ENCODE results near the gene FST.

FST gene

DNA sequence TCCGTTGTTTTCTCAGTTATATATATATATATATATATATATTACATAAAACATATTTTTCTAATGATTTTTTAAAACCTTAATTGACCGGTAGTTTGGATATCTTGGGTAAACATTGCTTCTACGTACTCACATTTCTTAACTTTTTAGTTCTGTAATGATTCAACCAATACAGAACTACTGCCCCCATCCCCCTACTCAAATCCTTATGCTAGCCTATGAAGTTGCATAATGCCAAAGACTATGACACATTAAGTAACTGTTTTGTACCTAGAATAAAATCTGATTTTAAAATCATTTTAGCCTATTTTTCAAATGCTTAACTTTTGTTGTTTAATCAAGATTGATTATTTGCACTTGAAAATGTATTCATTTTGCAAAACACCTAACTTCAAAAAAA, 4.4 kb upstream of the FST start:
- no peak for DNase-seq

DNA sequence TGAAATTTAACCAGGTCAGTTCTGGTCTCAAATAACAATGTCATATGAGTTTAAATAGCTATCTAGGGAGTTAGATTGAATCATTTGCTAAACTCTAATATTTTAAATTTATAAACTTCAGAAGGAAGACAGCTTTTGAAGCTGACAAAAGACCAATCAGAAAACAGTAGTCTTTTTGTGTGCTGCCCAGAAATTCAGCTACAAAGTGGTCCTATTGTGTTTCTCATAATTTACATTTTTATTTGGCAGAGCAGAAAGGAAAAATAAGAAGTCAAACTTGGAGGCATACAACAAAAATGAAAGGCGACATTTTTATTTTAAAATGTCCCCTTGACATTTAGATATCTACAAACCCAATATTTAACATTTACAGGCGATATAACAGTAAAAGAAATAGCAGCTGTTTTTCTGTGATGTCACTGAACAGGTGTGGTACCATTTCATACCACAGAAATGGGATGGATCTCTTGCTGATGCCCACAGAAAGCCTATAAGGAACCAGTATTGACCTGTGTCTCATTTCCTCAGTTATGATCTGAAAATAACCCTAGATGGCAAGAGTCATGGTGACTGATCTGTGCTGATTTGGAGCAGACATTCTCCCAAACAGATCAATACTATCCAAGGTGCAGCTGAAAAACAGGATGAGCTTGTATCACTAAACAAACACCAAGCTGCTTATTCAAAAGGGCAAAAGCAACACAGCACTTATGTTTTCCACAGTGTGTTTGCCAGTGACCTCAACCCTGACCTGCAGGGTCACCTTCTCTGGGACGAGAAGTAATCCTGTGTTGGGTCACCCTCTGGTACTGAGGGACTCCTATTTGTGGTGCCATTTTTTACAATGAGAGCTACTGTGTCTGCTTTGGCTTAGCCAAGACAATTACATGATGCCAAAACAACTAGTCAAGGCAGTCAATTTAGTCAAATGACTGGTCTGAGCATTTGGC, 3.6 kb upstream of the FST start:
- no peak for DNase-seq

DNA sequence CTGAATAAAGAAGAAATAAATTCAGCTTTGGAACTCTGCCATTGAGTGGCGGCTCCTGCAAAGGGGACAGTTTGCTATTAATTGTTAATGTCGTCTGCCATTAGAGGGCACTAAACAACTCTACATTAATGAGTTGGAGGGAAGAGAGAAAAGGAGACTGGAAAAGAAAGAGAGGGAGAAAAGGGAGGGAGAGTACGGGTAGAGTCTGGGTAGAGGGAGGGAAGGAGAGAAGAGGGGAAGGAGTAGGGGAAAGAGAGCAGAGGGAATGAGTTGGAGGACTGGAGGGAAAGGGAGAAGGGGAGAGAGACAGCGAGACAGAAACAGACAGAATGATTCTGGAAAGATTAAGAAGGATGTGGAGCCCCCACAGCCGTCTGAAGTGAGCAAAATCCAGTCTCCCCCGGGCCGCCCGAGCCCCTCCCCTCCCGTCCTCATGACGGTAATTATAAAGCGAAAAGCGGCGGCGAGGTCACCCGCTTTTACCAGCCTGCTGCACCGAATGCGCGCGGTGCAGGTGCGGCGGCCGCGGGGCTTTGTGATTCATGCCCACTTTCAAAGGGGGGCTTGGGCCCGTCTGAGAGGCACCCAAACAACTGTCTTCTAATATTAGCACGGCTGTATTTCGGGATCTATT, 1.9 kb upstream of the FST start:
- DNase-seq: peak in 1 of 2 experiments; percentile 16

DNA sequence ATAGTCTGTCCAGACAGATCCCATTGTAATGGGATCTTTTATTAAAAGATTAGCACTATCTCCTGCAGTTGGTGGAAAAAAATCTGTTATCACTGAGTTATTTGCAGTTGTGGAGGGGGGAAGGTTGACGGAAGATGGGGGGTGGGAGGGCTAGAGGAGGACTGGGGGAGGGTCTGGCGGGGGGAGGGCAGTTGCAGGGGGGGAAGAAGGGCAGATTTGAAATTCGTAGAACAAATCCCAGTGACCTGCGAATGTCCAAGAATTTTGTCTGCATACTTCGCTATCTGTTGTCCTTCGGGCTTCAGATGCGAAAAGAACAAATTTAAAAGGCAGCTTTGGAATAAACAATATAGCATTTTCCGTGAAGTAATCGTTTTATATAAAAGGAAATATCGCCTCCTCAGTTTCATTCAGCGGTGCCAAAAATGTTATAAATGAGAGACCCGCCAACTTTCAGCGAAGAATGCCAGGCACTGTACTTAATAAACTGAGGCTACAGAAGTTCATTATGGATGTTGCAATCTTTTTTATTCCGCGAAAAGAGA, 1.3 kb upstream of the FST start:
- DNase-seq: no peak

DNA sequence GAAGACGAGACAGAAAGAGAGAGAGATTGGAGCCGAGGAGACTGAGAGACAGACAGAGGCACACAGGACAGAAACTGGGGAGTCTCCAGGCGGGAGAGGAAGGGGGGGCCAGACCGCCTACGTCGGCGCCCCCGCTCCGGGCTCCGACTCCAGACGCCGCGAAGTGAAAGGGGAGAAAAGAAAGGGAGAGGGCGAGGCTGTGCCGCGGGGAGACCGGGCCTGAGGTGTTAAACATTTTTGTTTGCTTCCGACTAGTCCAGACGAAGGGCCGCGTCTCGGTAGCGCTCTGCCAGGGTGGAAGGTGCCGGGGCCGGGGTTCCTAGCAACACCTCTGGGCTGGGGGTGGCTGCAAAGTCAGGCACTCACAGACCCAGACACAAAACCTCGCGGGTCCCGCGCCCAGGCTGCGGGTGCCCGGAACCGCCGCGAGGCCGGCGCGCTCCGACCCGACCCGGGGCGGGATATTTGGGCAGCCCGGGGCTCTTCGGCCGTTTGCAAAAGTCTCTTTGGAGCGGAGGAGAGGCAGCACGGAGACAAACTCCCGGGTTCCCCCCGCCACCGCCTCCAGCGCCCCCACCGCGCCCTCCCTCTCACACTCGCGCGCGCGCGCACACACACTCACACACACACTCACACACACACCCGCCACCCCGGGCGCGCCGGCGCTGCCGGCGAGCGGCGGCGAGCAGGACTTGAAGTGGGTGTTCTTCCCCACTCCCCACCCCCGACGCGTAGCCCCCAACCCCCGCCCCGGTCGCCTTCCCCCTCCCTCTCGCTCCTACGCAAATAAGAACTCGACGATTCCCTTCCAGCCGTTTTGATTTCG, 626 bp upstream of the FST start:
- DNase-seq: no peak

DNA sequence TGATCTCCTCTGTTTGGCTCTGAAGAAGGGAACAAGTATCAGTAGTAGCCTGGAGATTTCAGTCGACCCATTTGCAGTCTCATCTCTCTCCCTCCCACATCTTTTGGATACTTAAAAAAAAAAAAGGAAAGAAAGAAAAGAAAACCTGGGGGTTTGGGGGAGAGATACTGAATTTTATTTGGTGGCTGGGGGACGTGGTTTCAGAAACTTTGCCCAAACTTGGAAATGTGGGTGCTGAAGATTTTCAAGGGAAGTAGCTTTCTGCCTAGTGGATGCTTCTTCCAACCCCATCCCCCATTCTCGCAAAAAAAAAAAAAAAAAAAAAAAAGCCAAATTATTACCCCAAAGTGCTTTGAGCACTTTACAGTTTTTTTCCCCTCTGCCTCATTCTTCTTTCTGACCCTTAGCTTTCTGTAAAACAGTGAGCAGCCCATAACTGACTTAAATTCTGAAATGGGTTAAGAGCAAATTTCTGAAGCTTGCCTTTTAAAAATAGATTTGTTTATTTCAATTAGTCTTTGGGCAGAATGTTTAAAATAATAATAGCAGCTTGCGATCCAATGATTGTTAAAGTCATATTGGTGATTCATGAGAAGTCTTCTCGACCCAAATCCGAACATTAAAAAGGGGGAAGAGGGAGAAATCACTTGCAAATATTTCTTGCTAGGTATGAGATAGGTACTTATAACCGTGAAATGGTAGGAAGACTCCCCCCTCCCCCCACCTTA, 894 bp downstream of the FST start:
- no peak for DNase-seq

DNA sequence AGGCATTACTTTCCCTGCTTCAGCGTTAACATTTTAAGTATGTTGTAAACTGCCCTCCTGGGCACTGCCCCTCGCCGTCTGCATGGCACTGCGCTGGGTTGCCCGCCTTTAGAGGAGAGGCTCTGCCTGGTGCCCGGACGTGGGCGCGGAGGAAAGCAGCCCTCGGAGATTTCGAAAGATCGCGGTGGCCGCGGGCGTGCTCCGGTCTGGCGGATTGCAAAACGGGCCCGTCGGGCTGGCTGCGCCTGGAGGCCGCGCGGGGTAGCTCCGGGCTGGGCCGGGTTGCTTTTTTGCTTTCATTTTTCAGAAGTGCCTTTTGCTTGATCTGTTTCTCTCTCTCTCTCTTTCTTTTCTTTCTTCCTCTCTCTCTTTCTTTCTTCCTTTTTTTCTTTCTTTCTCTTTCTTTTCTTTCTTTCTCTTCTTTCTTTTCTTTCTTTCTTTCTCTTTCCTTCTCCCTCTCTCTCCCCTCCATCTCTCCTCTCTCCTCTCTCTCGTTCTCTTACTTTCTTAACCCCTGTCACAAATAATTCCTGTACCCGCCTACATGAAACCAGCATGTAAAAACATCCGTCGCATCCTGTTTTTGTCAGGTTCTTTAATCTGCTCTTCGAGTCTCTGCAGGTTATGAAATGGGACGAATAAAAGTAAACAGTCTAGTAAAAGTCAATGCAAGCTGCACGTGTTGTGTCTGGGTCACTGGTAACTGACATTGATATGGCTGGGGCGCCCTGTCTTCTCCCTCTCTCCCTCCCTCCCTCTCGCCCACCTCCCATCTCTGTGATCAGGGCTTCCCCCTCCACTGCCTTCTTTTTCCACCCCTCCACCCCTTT, 1.7 kb downstream of the FST start:
- no peak for DNase-seq

DNA sequence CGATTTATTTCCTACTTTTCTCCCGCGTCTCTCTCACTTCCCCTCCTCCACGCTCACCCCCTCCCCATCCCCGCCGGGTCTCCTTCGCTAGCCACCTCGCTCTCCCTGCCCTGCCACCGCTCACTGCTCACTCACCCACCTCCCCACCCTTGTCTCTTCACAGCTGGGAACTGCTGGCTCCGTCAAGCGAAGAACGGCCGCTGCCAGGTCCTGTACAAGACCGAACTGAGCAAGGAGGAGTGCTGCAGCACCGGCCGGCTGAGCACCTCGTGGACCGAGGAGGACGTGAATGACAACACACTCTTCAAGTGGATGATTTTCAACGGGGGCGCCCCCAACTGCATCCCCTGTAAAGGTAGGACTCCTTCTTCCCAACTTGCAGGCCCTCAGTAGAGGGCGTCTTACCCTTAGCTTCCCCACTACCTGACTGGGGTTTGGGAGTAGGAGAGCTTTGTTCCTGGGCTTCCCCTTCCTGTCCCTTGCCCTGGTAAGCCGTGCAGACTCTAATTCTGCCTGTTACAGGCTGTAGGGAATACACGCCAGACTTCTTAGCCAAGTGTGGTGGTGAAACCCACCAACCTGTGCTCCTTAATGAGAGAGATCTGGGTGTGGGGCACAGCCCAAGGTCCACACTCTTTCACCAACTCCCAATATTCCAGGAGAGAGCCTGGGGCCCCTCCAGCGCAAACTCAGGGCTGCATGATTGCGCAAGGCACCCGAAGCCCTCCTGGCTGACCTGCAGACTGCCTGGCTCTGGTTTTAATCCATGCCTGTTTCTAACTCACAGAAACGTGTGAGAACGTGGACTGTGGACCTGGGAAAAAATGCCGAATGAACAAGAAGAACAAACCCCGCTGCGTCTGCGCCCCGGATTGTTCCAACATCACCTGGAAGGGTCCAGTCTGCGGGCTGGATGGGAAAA, 2.5 kb downstream of the FST start:
- DNase-seq: no peak

DNA sequence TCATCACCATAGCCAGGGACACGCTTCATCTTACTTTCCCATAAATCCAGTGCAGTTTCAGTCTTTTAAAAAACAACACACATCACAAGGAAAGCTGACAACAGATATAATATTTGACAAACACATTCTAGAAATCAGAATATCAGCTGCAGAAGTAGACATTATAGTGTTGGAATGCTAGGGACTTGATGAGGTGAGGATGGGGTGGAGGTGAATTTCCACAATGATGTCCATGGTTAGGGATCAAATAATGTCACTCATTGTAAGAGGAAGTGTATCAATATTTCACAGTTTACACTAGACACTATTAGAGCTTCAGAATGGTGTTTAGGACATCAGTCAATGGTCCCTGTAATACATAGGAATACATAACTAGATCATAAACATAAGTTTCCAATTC, 7.0 kb downstream of the FST start:
- DNase-seq: no peak

DNA sequence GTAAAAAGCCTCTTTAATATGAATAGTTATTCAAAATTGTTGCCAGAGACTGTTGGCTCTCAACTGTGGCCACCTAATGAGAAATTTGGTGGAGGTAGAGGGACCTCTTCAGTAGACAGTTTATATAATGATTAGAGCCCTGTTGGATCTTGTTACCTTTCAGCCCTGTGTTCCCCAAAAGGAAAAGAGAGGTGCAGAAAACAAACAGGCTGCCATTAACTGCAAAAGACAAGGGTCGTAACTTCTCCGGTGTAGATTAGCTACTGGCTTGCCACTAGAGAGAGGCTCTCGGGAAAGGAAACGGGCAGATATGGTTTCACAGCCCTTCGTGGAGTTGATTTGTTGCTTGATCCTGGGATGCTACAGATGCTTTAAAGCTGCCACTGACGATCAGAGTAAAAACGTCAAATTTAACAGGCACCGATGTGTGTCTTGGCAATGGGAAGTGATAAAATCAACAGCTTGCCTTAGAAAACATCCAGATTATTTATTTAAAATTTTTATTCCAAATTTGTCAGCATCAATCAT, 7.8 kb downstream of the FST start:
- no peak for DNase-seq

DNA sequence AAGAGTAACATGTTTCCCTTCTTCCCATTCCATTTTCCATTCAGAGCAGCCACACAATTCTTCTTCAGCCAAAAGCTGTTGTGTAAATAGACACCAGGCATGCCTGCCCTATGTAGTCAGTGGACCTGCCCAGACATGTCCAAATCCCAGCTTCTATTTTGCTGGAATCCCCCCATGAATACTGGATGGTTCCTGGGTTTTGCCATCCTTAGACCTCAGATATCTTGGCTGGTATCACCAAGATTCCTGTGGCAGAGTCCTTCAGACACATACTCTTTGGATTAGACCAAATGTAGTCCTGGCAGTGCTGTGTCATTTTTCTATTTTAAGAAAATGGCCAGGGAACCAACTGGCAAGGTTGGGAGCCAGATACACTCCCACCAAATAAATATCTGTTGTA, 10.3 kb downstream of the FST start:
- DNase-seq: no peak

DNA sequence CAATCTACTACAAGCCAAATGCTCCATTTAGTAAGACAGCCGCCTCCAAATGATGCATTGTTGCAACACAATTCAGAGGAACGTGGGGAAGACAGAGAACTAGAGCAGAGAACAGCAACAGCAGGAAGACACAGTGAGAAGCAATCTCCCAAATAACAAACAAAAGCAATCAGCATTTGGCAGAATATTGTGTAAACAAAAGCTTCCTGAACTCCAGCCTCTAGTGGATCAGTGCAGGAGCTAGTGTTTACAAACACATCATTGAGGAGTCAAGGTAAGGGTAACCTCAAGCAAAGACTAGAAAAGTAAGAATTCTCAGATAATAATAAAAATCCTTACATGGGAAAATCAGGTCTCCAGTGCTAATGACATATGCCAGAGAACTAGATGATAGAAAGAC, 20.6 kb downstream of the FST start:
- no peak for DNase-seq

DNA sequence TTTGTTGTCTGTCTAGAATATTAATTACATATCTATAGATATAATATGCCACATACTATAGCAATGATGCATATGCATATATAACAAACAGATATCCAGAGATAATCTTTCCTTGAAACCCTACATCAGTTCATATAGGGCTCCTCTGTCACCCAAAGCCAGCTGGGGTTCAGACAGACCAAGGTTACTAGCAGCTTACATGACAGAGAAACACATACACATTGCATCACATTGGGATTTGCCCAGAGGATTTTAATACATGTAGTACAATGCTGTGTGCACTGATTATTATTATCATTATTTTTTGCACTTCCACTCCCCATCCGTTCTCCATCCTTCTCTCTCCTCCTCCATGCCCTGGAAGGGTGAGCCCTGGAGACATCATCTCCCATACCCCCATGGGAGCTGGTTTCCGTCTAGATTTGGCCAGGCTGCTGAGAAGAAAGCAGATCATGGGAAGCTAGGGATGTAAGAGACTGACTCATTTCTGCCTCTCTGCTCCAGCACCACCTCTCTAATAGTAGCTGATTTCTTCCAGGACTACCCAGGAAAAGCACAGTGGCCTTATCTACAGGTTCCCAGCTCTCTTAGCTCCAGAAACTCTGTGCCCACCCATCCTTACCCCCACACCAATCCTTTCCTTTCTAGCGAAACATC, 23.3 kb downstream of the FST start:
- DNase-seq: no peak

DNA sequence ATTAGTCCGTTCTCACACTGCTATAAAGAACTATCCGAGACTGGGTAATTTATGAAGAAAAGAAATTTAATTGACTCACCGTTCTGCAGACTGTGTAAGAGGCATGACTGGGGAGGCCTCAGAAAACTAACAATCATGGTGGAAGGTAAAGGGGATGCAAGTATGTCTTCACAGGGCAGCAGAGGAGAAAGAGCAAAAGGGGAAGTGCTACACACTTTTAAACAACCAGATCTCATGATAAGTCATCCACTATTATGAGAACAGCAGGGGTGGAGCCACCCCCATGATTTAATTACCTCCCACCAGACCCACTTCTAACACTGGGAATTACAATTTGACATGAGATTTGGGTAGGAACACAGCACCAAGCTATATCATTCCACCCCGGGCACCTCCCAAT, 26.6 kb downstream of the FST start:
- no peak for DNase-seq

DNA sequence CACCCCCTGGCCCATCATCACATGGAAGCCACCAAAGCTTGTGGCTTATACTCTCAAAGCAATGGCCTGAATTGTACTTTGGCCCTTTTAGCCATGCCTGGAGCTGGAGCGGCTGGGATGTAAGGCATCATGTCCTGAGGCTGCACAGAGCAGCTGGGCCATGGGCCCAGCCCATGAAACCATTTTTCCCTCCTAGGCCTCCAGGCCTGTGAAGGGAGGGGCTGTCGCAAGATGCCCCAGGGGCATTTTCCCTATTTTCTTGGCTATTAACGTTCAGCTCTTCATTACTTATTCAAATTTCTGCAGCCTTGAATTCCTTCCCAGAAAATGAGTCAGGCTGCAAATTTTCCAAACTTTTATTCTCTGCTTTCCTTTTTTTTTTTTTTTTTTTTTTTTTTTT, 27.7 kb downstream of the FST start:
- no peak for DNase-seq

DNA sequence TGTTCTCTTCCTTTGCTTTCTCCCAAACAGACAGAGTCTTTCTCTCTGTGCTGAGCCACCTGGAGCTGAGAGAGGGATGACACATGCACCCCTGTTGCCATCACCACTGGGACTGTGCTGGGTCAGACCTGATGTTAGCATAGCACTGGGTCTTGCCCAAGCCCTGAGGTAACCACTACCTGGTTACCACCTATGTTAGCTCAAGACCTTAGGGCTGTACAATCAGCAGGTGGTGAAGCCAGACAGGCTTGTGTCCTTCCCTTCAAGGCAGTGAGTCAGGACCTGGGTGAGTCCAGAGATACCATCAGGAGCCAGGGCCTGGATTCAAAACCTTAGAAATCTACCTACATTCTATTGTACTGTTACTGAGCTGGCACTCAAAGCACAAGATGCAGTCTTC, 32.1 kb downstream of the FST start:
- no peak for DNase-seq

DNA sequence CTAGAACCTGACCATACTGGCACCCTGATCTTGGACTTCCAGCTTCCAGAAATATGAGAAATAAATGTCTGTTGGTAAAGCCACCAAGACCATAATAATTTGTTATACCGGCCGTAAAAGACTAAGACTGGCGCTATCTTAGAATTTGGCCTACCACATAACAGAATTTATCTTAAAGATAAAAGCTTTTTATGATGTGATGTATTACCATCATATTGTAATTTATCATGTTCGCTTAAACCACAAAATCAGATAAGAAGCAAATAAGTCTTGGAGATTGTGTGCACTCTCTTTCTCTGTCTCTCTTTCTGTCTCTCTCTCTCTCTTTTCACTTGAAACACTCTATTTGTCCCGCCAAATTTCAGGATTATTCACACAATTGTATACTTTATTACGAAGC, 35.6 kb downstream of the FST start:
- DNase-seq: no peak

DNA sequence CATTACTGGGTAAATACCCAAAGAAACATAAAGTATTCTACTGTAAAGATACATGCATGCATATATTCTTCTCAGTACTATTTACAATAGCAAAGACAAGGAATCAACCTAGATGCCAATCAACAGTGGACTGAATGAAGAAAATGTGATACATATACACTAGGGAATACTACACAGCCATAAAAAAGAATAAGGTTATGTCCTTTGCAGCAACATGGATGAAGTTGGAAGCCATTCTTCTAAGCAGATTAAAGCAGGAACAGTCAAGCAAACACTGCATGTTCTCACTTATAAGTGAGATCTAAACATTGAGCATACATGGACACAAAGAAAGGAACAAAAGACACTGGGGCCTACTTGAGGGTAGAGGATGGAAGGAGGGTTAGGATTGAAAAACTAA, 40.4 kb downstream of the FST start:
- DNase-seq: no peak

Data from NCI-H1930 (cell line).